Measurements from ENCODE around the gene GNB3. TPM values are rescaled to one million over a fixed set of nuclear protein-coding genes. Genes with fewer than 3 reads are reported as not detected.
A peak's percentile ranks its signal among the peaks of the same experiment; 100 is the strongest.
"Not testable (repeated sequence)": the region's sequence is repeated elsewhere in the genome, so short reads cannot be mapped to it uniquely, and the experiment has no call there.

Gene GNB3
- total and polyA plus RNA-seq, 5 donors from 2014 or later: not detected

DNA sequence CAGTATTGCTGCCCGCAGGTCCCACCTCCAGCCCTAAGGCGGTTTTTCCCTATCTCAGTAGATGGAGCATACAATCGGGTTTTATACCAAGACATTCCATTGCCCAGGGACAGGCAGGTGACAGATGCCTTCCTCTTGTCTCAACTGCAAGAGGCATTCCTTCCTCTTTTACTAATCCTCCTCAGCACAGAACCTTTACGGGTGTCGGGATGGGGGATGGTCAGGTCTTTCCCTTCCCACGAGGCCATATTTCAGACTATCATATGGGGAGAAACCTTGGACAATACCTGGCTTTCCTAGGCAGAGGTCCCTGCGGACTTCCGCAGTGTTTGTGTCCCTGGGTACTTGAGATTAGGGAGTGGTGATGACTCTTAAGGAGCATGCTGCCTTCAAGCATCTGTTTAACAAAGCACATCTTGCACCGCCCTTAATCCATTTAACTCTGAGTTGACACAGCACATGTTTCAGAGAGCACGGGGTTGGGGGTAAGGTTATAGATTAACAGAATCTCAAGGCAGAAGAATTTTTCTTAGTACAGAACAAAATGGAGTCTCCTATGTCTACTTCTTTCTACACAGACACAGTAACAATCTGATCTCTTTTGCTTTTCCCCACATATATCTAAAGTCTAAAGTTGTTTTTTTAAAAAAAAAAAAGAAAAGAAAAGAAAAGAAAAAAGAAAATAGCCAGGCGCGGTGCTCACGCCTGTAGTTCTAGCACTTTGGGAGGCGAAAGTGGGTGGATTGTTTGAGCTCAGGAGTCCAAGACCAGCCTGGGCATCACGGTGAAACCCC lies 45.7 kb downstream of the GNB3 start:
- H3K9me3 ChIP-seq (ENCODE audit: control insufficient read depth in 2 of 2, low read length in 2 of 2); H3K27ac ChIP-seq (ENCODE audit: insufficient read depth, low read length, poor library complexity, severe bottlenecking); DNase-seq; H3K4me3 Mint-ChIP-seq; ATAC-seq (ENCODE audit: low read depth in 2 of 2); H3K27me3 Mint-ChIP-seq; H3K36me3 ChIP-seq (ENCODE audit: control insufficient read depth, insufficient read depth, low read length); H3K27me3 ChIP-seq (ENCODE audit: control insufficient read depth, insufficient read depth, low read length); H3K36me3 Mint-ChIP-seq; H3K9me3 Mint-ChIP-seq; H3K4me1 ChIP-seq (ENCODE audit: control insufficient read depth, insufficient read depth, low read length, poor library complexity, severe bottlenecking); H3K4me3 ChIP-seq (ENCODE audit: low read depth, low read length): not testable (repeated sequence)
- Mint-ChIP-seq H3K4me1 (peaks cover 3 to 17% (median 8%) of the 10 kb centered on the region in 4 donors), H3K27ac (peak overlapping the region in 1 of 3 donors; percentile 89)

DNA sequence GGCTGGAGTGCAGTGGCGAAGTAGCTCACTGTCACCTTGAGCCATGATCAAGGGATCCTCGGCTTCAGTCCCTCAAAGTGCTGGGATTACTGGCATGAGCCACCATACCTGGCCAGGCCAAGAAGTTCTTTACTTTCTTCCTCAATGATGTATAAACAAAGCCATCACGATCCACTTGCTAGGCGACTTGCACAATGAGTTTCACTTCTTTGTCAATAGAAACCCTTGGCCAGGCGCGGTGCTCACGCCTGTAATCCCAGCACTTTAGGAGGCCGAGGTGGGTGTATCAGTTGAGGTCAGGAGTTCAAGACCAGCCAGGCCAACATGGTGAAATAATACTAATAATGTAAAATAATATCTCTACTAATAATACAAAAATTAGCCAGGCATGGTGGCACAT lies 46.7 kb downstream of the GNB3 start:
- no peak for DNase-seq
- Histone ChIP-seq H3K27ac (ENCODE audit: insufficient read depth, low read length, poor library complexity, severe bottlenecking) (no peak overlapping the region), H3K9me3 (ENCODE audit: control insufficient read depth in 2 of 2, low read length in 2 of 2) (no peaks in the 10 kb centered on the region), H3K36me3 (ENCODE audit: control insufficient read depth, insufficient read depth, low read length) (peaks cover 6% of the 10 kb centered on the region), H3K4me3 (ENCODE audit: low read depth, low read length) (no peak overlapping the region), H3K27me3 (ENCODE audit: control insufficient read depth, insufficient read depth, low read length) (no peaks in the 10 kb centered on the region), H3K4me1 (ENCODE audit: control insufficient read depth, insufficient read depth, low read length, poor library complexity, severe bottlenecking) (peaks cover 12% of the 10 kb centered on the region)
- H3K27me3 Mint-ChIP-seq: no peaks in the 10 kb centered on the region
- peaks cover 7% of the 10 kb centered on the region for H3K36me3 Mint-ChIP-seq
- H3K4me1 Mint-ChIP-seq: peaks cover 4 to 23% (median 10%) of the 10 kb centered on the region in 4 donors
- no peak overlapping the region for H3K4me3 Mint-ChIP-seq
- H3K27ac Mint-ChIP-seq: no peak overlapping the region
- ATAC-seq (ENCODE audit: low read depth in 2 of 2): no peak
- no peaks in the 10 kb centered on the region for H3K9me3 Mint-ChIP-seq

DNA sequence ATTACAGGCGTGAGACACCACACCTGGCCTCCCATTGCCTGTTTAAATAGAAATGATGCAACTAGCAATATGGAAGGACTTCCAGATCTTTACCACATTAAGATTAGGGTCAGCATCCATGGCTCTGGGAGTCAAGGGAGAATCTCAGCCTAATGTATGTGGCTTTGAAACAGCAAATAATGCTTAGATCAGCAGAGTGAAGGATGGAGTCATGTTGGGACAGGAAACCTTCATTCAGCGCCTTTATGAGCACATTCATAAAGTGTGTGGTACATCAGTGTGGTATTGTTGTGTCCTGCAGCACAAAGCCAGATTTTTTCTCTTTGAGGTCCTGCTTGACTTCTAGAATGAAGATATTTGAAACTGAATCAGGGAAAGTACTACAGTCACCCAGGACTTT lies 47.6 kb downstream of the GNB3 start:
- no peaks in the 10 kb centered on the region for H3K27me3 Mint-ChIP-seq

DNA sequence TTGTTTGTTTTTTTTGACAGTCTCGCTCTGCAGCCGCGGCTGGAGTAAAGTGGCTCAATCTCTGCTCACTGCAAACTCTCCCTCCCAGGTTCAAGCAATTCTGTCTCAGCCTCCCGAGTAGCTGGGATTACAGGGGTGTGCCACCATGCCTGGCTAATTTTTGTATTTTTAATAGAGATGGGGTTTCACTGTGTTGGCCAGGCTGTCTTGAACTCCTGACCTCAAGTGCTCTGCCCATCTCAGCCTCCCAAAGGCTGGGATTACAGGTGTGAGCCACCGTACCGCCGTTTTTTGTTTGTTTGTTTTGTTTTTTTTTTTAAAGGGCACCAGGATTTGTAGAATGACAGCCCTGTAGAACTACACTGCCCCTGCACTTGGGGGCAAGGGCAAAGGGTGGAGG lies 48.1 kb downstream of the GNB3 start:
- not testable (repeated sequence) for H3K27me3 ChIP-seq (ENCODE audit: control insufficient read depth, insufficient read depth, low read length); H3K27ac ChIP-seq (ENCODE audit: insufficient read depth, low read length, poor library complexity, severe bottlenecking); H3K4me3 ChIP-seq (ENCODE audit: low read depth, low read length); DNase-seq; H3K36me3 Mint-ChIP-seq; H3K9me3 Mint-ChIP-seq; H3K27me3 Mint-ChIP-seq; H3K36me3 ChIP-seq (ENCODE audit: control insufficient read depth, insufficient read depth, low read length); H3K4me3 Mint-ChIP-seq; H3K9me3 ChIP-seq (ENCODE audit: control insufficient read depth in 2 of 2, low read length in 2 of 2); H3K27ac Mint-ChIP-seq; ATAC-seq (ENCODE audit: low read depth in 2 of 2)
- H3K4me1 ChIP-seq (ENCODE audit: control insufficient read depth, insufficient read depth, low read length, poor library complexity, severe bottlenecking): peaks cover 12% of the 10 kb centered on the region
- H3K4me1 Mint-ChIP-seq: peaks cover 4 to 23% (median 10%) of the 10 kb centered on the region in 4 donors

More for the DNA sequence above, 47.6 kb downstream of the GNB3 start:
- Mint-ChIP-seq H3K9me3 (no peaks in the 10 kb centered on the region), H3K27ac (no peak overlapping the region), H3K4me1 (peaks cover 4 to 23% (median 10%) of the 10 kb centered on the region in 4 donors), H3K4me3 (peak overlapping the region in 1 of 4 donors; percentile 19), H3K36me3 (peaks cover 7% of the 10 kb centered on the region)
- no peak overlapping the region for H3K27ac ChIP-seq (ENCODE audit: insufficient read depth, low read length, poor library complexity, severe bottlenecking)
- H3K9me3 ChIP-seq (ENCODE audit: control insufficient read depth in 2 of 2, low read length in 2 of 2): no peaks in the 10 kb centered on the region
- H3K4me1 ChIP-seq (ENCODE audit: control insufficient read depth, insufficient read depth, low read length, poor library complexity, severe bottlenecking): peaks cover 12% of the 10 kb centered on the region
- H3K27me3 ChIP-seq (ENCODE audit: control insufficient read depth, insufficient read depth, low read length): no peaks in the 10 kb centered on the region
- H3K4me3 ChIP-seq (ENCODE audit: low read depth, low read length): no peak overlapping the region
- no peak for ATAC-seq (ENCODE audit: low read depth in 2 of 2)
- no peak for DNase-seq
- peaks cover 6% of the 10 kb centered on the region for H3K36me3 ChIP-seq (ENCODE audit: control insufficient read depth, insufficient read depth, low read length)

DNA sequence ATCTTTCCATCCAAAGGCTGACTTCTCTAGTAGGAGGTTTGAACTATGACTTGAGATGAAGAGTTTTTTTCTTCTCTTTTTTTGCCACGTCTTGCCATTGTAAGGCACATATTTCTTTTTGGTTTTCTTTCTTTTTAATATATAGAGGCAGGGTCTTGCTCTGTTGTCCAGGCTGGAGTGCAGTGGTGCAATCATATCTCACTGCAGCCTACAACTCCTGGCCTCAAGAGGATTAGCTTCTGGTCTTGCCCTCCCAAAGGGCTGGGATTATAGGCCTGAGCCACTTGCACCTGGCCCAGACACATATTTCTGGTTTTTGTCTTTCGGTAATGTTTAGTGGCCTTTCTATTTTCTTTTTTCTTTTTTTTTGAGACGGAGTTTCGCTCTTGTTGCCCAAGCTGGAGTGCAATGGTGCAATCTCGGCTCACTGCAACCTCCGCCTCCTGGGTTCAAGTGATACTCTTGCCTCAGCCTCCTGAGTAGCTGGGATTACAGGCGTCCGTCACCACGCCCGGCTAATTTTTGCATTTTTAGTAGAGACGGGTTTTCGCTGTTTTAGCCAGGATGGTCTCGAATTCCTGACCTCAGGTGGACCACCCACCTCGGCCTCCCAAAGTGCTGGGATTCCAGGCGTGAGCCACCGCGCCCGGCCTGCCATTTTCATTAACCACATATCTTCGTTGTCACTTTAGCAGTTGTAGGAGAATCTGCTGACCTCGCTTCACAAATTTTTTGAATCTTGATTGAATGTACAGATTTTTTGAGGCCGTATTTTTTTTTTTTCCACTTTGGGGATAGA lies 49.2 kb downstream of the GNB3 start:
- not testable (repeated sequence) for H3K27me3 Mint-ChIP-seq; H3K9me3 Mint-ChIP-seq; H3K27me3 ChIP-seq (ENCODE audit: control insufficient read depth, insufficient read depth, low read length); H3K9me3 ChIP-seq (ENCODE audit: control insufficient read depth in 2 of 2, low read length in 2 of 2); ATAC-seq (ENCODE audit: low read depth in 2 of 2); H3K36me3 Mint-ChIP-seq; H3K36me3 ChIP-seq (ENCODE audit: control insufficient read depth, insufficient read depth, low read length); DNase-seq
- Mint-ChIP-seq H3K4me1 (peaks cover 4 to 21% (median 12%) of the 10 kb centered on the region in 4 donors), H3K4me3 (peak overlapping the region; percentile 43 to 86 (median 82)), H3K27ac (peak overlapping the region; percentile 60 to 95 (median 91))
- Histone ChIP-seq H3K27ac (ENCODE audit: insufficient read depth, low read length, poor library complexity, severe bottlenecking) (peak overlapping the region; percentile 93), H3K4me1 (ENCODE audit: control insufficient read depth, insufficient read depth, low read length, poor library complexity, severe bottlenecking) (peaks cover 12% of the 10 kb centered on the region), H3K4me3 (ENCODE audit: low read depth, low read length) (peak overlapping the region; percentile 86)

DNA sequence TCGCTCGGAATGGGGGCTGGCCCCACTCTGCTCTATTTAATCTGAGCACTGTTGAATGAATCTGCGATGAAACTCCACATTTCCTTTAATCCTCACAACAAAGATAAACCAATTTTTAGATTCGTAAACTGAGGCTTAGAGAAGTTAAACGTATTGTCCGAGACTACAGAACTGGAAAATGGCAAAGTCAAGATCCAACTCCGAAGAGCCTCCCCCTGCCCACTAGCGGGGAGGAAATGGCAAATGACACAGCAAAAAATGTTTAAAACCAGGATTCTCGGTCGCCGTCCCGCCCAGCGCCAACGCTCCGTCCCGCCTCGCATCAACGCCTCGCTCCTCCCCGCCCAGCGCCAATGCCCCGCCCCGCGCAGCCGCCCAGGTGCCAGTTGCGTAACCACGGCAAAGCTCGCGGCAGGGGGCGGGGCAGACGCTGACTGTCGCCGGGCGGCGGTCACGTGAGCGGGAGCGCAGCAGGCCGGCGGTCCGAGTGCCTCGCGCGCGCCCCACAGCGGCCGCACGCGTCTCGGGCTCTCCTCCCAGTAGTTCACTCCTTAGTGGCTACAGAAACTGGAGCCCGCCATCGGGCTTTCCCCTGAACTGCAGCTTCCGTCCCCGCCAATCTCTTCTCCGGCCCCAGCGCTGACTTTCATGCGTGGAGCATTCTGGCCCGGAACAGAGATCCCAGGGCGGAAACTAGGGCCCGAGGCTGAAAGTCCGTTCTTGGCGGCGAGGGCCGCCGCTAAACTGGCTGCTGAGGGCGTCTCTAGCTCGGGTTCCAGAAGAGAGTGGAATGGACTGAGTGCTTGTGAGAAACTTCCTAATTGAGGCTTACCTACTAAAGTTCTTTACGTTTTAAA lies 50.3 kb downstream of the GNB3 start:
- Histone ChIP-seq H3K27me3 (ENCODE audit: control insufficient read depth, insufficient read depth, low read length) (no peaks in the 10 kb centered on the region), H3K9me3 (ENCODE audit: control insufficient read depth in 2 of 2, low read length in 2 of 2) (no peaks in the 10 kb centered on the region), H3K4me1 (ENCODE audit: control insufficient read depth, insufficient read depth, low read length, poor library complexity, severe bottlenecking) (peaks cover 12% of the 10 kb centered on the region), H3K4me3 (ENCODE audit: low read depth, low read length) (peak overlapping the region; percentile 92), H3K27ac (ENCODE audit: insufficient read depth, low read length, poor library complexity, severe bottlenecking) (peak overlapping the region; percentile 93), H3K36me3 (ENCODE audit: control insufficient read depth, insufficient read depth, low read length) (no peaks in the 10 kb centered on the region)
- Mint-ChIP-seq H3K27me3 (no peaks in the 10 kb centered on the region), H3K36me3 (no peaks in the 10 kb centered on the region), H3K4me3 (peak overlapping the region; percentile 85 to 97 (median 86)), H3K9me3 (no peaks in the 10 kb centered on the region), H3K27ac (peak overlapping the region; percentile 60 to 95 (median 91)), H3K4me1 (peaks cover 4 to 19% (median 12%) of the 10 kb centered on the region in 4 donors)
- peak; percentile 98 for DNase-seq
- ATAC-seq (ENCODE audit: low read depth in 2 of 2): peak; percentile 96 to 97

DNA sequence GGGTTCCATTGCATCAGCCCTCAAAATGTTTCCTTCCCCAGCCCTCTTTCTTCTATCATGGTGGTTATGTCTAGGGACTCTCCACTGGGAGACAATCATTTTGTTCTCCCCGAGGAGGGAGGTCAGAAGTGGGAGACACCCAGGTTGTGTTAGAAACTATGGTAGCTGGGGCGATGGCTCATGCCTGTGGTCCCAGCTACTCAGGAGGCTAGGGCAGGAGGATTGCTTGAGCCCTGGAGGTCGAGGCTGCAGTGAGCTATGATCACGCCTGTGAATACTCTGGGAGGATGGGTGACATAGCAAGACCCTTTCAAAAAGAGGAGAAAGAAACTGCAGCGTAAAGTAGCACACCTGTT lies 50.9 kb downstream of the GNB3 start:
- no peak for ATAC-seq (ENCODE audit: low read depth in 2 of 2)
- Histone ChIP-seq H3K4me1 (ENCODE audit: control insufficient read depth, insufficient read depth, low read length, poor library complexity, severe bottlenecking) (peaks cover 12% of the 10 kb centered on the region), H3K27me3 (ENCODE audit: control insufficient read depth, insufficient read depth, low read length) (no peaks in the 10 kb centered on the region), H3K27ac (ENCODE audit: insufficient read depth, low read length, poor library complexity, severe bottlenecking) (peak overlapping the region; percentile 93), H3K36me3 (ENCODE audit: control insufficient read depth, insufficient read depth, low read length) (no peaks in the 10 kb centered on the region), H3K4me3 (ENCODE audit: low read depth, low read length) (peak overlapping the region; percentile 92), H3K9me3 (ENCODE audit: control insufficient read depth in 2 of 2, low read length in 2 of 2) (no peaks in the 10 kb centered on the region)
- no peaks in the 10 kb centered on the region for H3K27me3 Mint-ChIP-seq
- peak overlapping the region; percentile 85 to 97 (median 86) for H3K4me3 Mint-ChIP-seq
- H3K36me3 Mint-ChIP-seq: no peaks in the 10 kb centered on the region
- H3K27ac Mint-ChIP-seq: peak overlapping the region; percentile 17 to 95 (median 91)
- DNase-seq: no peak
- peaks cover 4 to 19% (median 12%) of the 10 kb centered on the region in 4 donors for H3K4me1 Mint-ChIP-seq
- no peaks in the 10 kb centered on the region for H3K9me3 Mint-ChIP-seq

All from CD4-positive, CD25-positive, alpha-beta regulatory T cell (primary cell).